HCT116 (cell line): ENCODE data around the gene S100A7A. TPM values are rescaled to one million over a fixed set of nuclear protein-coding genes. Genes with fewer than 3 reads are reported as not detected.

Experiments
- ATAC-seq: fragments of 200-7000 bp; cut with Tn5 transposase; 2 replicates; pipeline ENCODE4 v1.9.1; 2020; ENCODE audit warnings: mild to moderate bottlenecking, moderate library complexity
- BruUV-seq: library from RNA; stranded (reverse); fragments of 400-500 nt; replicated peaks from 2 replicates; lab custom pipeline; 2021; lab: Mats Ljungman, UMichigan
- CTCF ChIA-PET: fragments of 300-600 bp; sonication (Branson Sonifier 250); formaldehyde crosslinking; loops from one replicate; lab custom pipeline; 2021; ENCODE audit warnings: antibody characterized with exemption; lab: Charles Lee
- POLR2A ChIA-PET: fragments of 300-600, 350-600 bp; sonication (Branson Sonifier 250); formaldehyde crosslinking; loops from one replicate; lab custom pipeline; 2021; ENCODE audit warnings: antibody characterized with exemption; lab: Charles Lee
- RAD21 ChIA-PET, 2 experiments: fragments of 300-600 bp; sonication (Branson Sonifier 250); formaldehyde crosslinking; loops; one replicate each; lab custom pipeline; 2023; ENCODE audit warnings: low total read pairs in 2 of 2; ENCODE audit not compliant: uncharacterized antibody in 2 of 2, unreplicated experiment in 2 of 2, low non-redundant PET in 1 of 2; lab: Charles Lee
- DNase-seq: peaks from one replicate; pipeline ENCODE4 v3.0.0-alpha.2; 2010; ENCODE audit warnings: low read depth, low spot score
- H2AFZ ChIP-seq: fragments of 200-600 bp; shearing (Covaris generic), sonication (generic); 2 replicates; pipeline ENCODE4 v1.6.1; 2017; ENCODE audit warnings: low read depth, mixed run types, mixed read lengths, antibody characterized with exemption, low read length; ENCODE audit not compliant: poor library complexity, severe bottlenecking
- H3K27ac ChIP-seq: 2 replicates; pipeline ENCODE4 v1.5.1; 2012; ENCODE audit warnings: low read depth, low read length
- H3K27me3 ChIP-seq: fragments of 200-600 bp; sonication (generic); 2 replicates; pipeline ENCODE4 v1.6.1; 2016; ENCODE audit warnings: mixed run types, low read length, mixed read lengths; ENCODE audit not compliant: insufficient read depth
- H3K36me3 ChIP-seq, 2 experiments: fragments of 200-500 bp in 1 of 2; fragments of 200-600 bp in 1 of 2; sonication (Bioruptor generic) in 1 of 2; sonication (generic) in 1 of 2; 2 replicates each; pipeline versions ENCODE4 v1.5.1 to v1.6.1; 2014 to 2016; ENCODE audit warnings: low read length in 2 of 2, inconsistent platforms in 1 of 2, mixed read lengths in 1 of 2, mixed run types in 1 of 2; ENCODE audit not compliant: insufficient read depth in 2 of 2, control insufficient read depth in 1 of 2
- H3K4me1 ChIP-seq, 2 experiments: fragments of 200-600 bp in 1 of 2; sonication (generic) in 1 of 2; 2 replicates each; pipeline versions ENCODE4 v1.5.1 to v1.6.1; 2012 to 2017; ENCODE audit warnings: low read length in 2 of 2, inconsistent platforms in 1 of 2, mild to moderate bottlenecking in 1 of 2, mixed read lengths in 1 of 2, mixed run types in 1 of 2, moderate library complexity in 1 of 2; ENCODE audit not compliant: insufficient read depth in 2 of 2, control insufficient read depth in 1 of 2
- H3K4me2 ChIP-seq: fragments of 200-600 bp; sonication (generic); 2 replicates; pipeline ENCODE4 v1.6.1; 2017; ENCODE audit warnings: mixed run types, low read length, mixed read lengths
- H3K4me3 ChIP-seq, 2 experiments: fragments of 200-600 bp in 1 of 2; sonication (generic) in 1 of 2; replicated peaks in 1 of 2; 2 replicates each; pipeline ENCODE4 v1.5.1; 2011 to 2016; ENCODE audit warnings: low read length in 2 of 2, control low read depth in 1 of 2, low read depth in 1 of 2, mild to moderate bottlenecking in 1 of 2, mixed read lengths in 1 of 2, mixed run types in 1 of 2
- H3K79me2 ChIP-seq: fragments of 200-600 bp; sonication (generic); 2 replicates; pipeline ENCODE4 v1.6.1; 2017; ENCODE audit warnings: mild to moderate bottlenecking, mixed run types, low read length, moderate library complexity, mixed read lengths; ENCODE audit not compliant: insufficient read depth
- H3K9ac ChIP-seq: fragments of 200-600 bp; sonication (generic); 2 replicates; pipeline ENCODE4 v1.6.1; 2016; ENCODE audit warnings: low read length, mixed read lengths
- H3K9me2 ChIP-seq: fragments of 200-600 bp; sonication (generic), shearing (Covaris generic); 2 replicates; pipeline ENCODE4 v1.6.1; 2017; ENCODE audit warnings: mixed run types, mild to moderate bottlenecking, moderate library complexity; ENCODE audit not compliant: insufficient read depth
- H3K9me3 ChIP-seq, 2 experiments: fragments of 200-500 bp in 1 of 2; fragments of 200-600 bp in 1 of 2; sonication (Bioruptor generic) in 1 of 2; sonication (generic) in 1 of 2; 2 replicates each; pipeline ENCODE4 v1.6.1; 2014 to 2017; ENCODE audit warnings: low read length in 2 of 2, mixed read lengths in 2 of 2, inconsistent platforms in 1 of 2, low read depth in 1 of 2, mild to moderate bottlenecking in 1 of 2, mixed run types in 1 of 2, moderate library complexity in 1 of 2; ENCODE audit not compliant: control insufficient read depth in 1 of 2, insufficient read depth in 1 of 2
- H4K20me1 ChIP-seq: fragments of 200-600 bp; sonication (generic), shearing (Covaris generic); 2 replicates; pipeline ENCODE4 v1.6.1; 2017; ENCODE audit warnings: mixed run types, mild to moderate bottlenecking, moderate library complexity; ENCODE audit not compliant: insufficient read depth
- ATF3 ChIP-seq: IDR thresholded peaks from 2 replicates; pipeline ENCODE4 v1.6.1; 2012
- CBX3 ChIP-seq: IDR thresholded peaks from 2 replicates; pipeline ENCODE4 v1.6.1; 2012; ENCODE audit warnings: low read depth
- CEBPB ChIP-seq: IDR thresholded peaks from 2 replicates; pipeline ENCODE4 v1.6.1; 2012; ENCODE audit warnings: low read depth
- EGR1 ChIP-seq: IDR thresholded peaks from 2 replicates; pipeline ENCODE4 v1.6.1; 2012; ENCODE audit warnings: low read depth
- ELF1 ChIP-seq: IDR thresholded peaks from 2 replicates; pipeline ENCODE4 v1.6.1; 2012; ENCODE audit warnings: low read depth, borderline replicate concordance
- EZH2 ChIP-seq: fragments of 200-600 bp; sonication (generic); IDR thresholded peaks from 2 replicates; pipeline ENCODE4 v1.6.1; 2017; ENCODE audit warnings: antibody characterized with exemption, mixed run types
- EZH2phosphoT487 ChIP-seq: fragments of 200-600 bp; IDR thresholded peaks from 2 replicates; pipeline ENCODE4 v1.6.1; 2018; ENCODE audit warnings: antibody characterized with exemption, borderline replicate concordance
- JUND ChIP-seq: IDR thresholded peaks from 2 replicates; pipeline ENCODE4 v1.6.1; 2012
- POLR2A ChIP-seq: IDR thresholded peaks from 2 replicates; pipeline ENCODE4 v1.7.0; 2011; ENCODE audit warnings: borderline replicate concordance; ENCODE audit not compliant: insufficient read depth, insufficient read length; ENCODE audit errors: extremely low read depth
- RAD21 ChIP-seq: IDR thresholded peaks from 2 replicates; pipeline ENCODE4 v1.6.1; 2012; ENCODE audit warnings: low read depth, mild to moderate bottlenecking
- SIN3A ChIP-seq: IDR thresholded peaks from 2 replicates; pipeline ENCODE4 v1.6.1; 2012; ENCODE audit warnings: low read depth
- SP1 ChIP-seq: IDR thresholded peaks from 2 replicates; pipeline ENCODE4 v1.6.1; 2012; ENCODE audit warnings: low read depth
- SRF ChIP-seq: IDR thresholded peaks from 2 replicates; pipeline ENCODE4 v1.6.1; 2012; ENCODE audit warnings: low read depth
- ZFX ChIP-seq: fragments of 450-650 bp; IDR thresholded peaks from 2 replicates; pipeline ENCODE4 v1.6.1; 2017
- ZNF274 ChIP-seq: fragments of 200-500 bp; sonication (Bioruptor generic); IDR thresholded peaks from 2 replicates; pipeline ENCODE4 v1.6.1; 2014; ENCODE audit warnings: mild to moderate bottlenecking, low read depth, low read length, inconsistent platforms
- intact Hi-C: fragments of 100-400 bp; cut with micrococcal nuclease; formaldehyde crosslinking; loops from 2 replicates; pipeline ENCODE4 v1.10.0; 2022
- total RNA-seq: library from RNA; stranded (reverse); gene quantifications from one replicate; pipeline ENCODE4 v1.2.1, GENCODE V29; 2021; ENCODE audit not compliant: unreplicated experiment
- TF ChIP-seq, protein P1 (sequence below): IDR thresholded peaks from 2 replicates; pipeline ENCODE4 v1.6.1; 2011; ENCODE audit warnings: mild to moderate bottlenecking, low read length, moderate library complexity; ENCODE audit not compliant: insufficient replicate concordance; ENCODE audit errors: extremely low read depth

The S100A7A gene
- total RNA-seq, 1 experiment from 2014 or later = not detected

DNA sequence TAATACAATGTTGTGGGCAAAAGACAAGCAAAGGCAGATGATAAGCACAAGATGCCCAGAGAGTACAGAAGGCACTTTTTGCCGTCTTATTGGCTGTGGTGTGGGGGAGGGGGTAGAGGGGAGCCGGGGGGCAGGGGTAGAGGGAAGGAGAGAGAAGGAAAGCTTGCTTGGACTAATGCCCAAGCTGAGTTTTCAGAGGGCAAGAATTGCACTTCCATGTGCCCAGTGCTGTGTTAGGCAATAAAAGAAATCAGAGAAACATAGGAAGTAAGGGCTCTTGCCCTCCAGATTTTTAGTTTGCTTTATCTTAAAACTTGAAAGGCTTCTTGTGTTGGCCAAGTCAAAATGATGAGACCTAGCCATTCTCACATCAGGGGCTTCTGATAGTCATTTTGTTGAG is 49.2 kb upstream of the S100A7A start:
- H3K4me1 ChIP-seq = no peaks in the 10 kb centered on the region
- no peak overlapping the region for H3K9ac ChIP-seq
- no peaks in the 10 kb centered on the region for H3K9me2 ChIP-seq
- H3K4me3 ChIP-seq = no peak overlapping the region
- H3K79me2 ChIP-seq = no peaks in the 10 kb centered on the region
- no peak overlapping the region for H3K27ac ChIP-seq
- intact Hi-C loops = no loop called here
- H4K20me1 ChIP-seq = no peaks in the 10 kb centered on the region
- RAD21 ChIA-PET = no interaction called here
- H2AFZ ChIP-seq = no peak overlapping the region
- ATAC-seq (no peak), DNase-seq (no peak)
- peaks cover 33% of the 10 kb centered on the region for H3K27me3 ChIP-seq
- BruUV-seq = no TSS peak
- POLR2A ChIA-PET = no interaction called here
- H3K4me2 ChIP-seq = no peak overlapping the region
- H3K36me3 ChIP-seq = no peaks in the 10 kb centered on the region
- no peaks in the 10 kb centered on the region for H3K9me3 ChIP-seq
- TF ChIP-seq ZNF274 = no peak
- no peak for TF ChIP-seq EZH2phosphoT487
- TF ChIP-seq CEBPB = no peak
- no peak for TF ChIP-seq RAD21
- no peak for TF ChIP-seq SIN3A
- no peak for TF ChIP-seq CBX3
- TF ChIP-seq ELF1 = no peak
- no peak for TF ChIP-seq JUND
- TF ChIP-seq EZH2 = no peak
- no peak for TF ChIP-seq SP1
- no peak for TF ChIP-seq SRF
- TF ChIP-seq EGR1 = no peak
- TF ChIP-seq ATF3 = no peak
- TF ChIP-seq, protein P1, sequence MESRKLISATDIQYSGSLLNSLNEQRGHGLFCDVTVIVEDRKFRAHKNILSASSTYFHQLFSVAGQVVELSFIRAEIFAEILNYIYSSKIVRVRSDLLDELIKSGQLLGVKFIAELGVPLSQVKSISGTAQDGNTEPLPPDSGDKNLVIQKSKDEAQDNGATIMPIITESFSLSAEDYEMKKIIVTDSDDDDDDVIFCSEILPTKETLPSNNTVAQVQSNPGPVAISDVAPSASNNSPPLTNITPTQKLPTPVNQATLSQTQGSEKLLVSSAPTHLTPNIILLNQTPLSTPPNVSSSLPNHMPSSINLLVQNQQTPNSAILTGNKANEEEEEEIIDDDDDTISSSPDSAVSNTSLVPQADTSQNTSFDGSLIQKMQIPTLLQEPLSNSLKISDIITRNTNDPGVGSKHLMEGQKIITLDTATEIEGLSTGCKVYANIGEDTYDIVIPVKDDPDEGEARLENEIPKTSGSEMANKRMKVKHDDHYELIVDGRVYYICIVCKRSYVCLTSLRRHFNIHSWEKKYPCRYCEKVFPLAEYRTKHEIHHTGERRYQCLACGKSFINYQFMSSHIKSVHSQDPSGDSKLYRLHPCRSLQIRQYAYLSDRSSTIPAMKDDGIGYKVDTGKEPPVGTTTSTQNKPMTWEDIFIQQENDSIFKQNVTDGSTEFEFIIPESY = no peak
- no peak for TF ChIP-seq POLR2A
- TF ChIP-seq ZFX = no peak
- CTCF ChIA-PET = no interaction called here
